ENCODE data around the gene NEUROD4.

The NEUROD4 gene

DNA sequence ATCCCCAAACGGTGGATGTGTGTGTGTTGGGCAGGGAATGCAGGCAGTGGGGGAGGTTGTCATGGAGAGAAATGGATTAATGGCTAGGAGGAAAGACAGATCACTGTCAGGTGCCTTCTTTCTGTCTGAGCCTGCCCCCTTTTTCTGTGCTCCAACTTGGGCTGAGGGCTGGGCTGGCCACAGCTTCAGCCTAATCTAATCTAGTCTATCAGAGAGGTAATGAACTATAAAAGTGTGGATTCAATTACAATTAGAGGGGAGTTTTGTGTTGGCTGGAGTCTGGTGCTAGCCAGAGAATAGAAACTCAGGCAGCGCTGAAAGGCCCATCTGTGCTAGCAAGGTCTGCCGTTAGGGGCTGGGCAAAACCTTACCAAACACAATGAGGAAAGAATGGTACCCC, 41.2 kb downstream of the NEUROD4 start:
- DNase-seq (ENCODE audit: low spot score), result no peak

DNA sequence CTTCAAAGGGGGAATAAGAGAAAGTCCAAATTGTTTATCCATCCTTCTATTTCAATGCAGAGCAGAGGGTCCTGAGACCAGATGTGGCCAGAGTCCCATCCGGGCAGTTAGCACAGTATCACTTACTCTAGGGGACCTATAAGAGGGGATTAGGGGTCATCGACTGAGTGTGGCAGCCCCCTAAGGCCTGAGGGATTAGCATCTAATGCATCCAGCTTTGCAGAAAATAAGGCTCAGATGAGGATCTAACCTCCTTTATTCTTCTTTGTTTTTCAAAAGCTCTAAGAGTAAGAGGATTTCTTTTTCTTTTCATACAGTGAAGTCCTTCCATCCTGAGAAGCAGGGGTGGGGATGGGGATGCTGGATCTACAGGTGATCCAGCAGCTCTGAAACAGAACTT, 43.5 kb downstream of the NEUROD4 start:
- DNase-seq (ENCODE audit: low spot score), result no peak

DNA sequence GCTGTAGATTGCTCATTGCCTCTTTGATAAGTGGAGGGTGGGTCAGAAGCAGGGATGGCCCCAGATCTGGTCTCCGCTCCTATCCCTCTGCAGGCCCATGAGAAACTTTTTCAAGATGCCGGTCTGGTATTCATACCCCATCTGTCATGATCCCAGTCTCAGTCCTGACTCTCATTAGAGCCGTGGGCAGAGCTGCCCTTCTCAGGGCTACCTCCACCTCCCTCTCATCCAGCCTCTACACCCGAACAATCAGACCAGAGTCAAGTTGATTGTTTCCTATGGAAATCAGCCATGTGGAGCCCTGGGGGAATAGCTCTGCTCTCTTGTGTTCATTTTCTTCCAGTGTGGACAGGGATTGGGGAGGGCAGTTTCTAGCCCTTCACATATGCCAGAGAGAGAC, 45.8 kb downstream of the NEUROD4 start:
- no peak for DNase-seq (ENCODE audit: low spot score)

DNA sequence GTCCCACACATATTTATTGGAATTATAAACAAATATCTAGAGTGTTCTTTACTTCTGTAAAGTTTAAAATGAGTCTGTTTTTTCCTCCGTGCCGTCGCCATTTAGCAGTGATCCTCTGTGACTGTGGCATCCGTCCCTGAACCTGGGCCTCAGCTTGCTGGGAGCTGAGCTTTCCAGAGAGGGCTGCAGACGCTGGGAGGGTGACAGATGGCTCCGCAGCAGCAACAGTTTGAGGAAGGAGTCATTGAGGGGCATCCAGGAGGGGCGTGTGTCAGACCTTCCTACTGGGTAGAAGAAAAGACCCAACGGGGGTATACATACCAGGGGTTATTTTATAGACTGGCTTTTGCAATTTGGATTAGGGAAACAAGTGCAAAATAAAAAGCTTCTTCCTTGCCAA, 47.9 kb downstream of the NEUROD4 start:
- no peak for DNase-seq (ENCODE audit: low spot score)

DNA sequence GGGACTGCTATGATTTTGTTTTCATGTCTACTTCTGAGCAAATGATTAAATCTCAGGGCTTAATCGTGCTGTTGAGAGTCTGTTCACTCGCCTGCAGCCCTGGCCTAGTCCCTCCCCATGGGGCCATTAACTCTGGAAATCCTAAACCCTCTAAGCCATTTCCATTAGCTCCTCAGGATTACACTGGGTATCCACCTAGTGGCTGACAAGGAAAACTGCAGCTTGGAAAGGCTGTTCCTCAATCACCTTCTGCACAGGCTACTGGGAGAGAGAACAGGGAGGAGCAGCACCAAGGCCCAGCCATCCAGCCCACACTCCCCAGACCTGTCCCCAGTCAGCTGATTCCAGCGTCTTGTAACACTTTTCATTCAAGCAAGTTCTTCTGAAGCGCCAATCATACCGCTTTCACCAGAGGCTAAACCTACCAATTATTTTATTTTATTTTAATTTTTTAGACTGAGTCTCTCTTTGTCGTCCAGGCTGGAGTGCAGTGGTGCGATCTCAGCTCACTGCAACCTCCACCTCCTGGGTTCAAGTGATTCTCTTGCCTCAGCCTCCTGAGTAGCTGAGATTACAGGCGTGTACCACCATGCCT, 48.7 kb downstream of the NEUROD4 start:
- DNase-seq (ENCODE audit: low spot score), result peak; percentile 47

DNA sequence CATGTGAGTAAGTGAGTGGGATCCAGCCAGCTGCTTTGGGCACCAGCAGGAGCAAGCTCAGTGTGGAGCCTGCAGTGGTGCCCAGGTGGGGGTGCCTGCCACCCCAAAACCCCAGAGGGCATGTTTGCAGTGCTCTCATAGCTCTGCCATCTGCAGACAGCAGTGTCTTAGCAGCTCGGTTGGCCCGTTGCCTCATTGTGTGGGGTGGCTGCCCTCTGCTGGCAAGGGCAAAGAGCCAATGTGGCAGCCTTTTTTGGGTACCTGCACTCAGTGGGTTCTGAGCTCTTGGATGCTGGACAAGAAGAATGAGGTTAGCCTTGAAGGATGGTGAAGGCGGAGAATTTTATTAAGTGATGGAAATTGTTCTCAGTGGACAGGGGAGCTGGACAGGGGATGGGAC, 52.3 kb downstream of the NEUROD4 start:
- DNase-seq (ENCODE audit: low spot score), result peak; percentile 77

DNA sequence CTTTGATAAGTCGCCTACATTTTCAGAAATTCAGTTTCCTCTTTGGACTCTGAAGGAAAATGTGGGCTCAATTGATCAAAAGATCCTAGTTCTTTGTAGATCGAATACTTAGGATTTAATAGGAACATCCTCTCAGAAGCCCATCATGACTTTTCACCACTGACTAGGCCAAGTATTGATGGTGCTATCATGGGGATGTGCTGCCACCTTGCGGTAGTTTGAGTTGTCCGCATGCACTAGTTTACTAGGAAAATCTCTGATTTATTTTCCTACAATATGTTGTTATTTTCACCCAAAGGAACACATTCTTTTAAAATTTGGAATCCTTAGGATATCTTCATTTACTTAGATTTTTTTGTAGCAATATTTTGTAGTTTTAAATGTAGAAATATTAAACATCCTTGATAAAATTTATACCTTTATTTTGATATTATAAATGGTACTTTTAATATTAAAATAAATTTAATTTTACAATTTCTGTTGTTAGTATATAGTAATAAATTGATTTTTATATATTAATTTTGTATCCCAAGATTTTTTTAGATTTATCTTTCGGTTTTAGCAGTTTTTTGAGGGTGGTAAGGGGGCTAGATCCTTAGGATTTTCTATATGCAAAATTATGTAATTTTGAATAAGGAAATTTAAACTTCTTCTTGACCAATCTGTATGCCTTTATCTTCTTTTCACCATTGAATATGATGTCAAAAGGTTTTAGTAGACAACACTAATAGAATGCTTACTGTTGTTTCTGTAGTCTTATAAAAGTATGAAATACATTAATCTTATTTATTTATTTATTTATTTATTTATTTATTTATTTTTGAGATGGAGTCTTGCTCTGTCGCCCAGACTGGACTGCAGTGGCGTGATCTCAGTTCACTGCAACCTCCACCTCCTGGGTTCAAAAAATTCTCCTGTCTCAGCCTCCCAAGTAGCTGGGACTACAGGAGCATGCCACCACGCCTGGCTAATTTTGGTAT, 53.6 kb downstream of the NEUROD4 start:
- peak; percentile 73 for DNase-seq (ENCODE audit: low spot score)

DNA sequence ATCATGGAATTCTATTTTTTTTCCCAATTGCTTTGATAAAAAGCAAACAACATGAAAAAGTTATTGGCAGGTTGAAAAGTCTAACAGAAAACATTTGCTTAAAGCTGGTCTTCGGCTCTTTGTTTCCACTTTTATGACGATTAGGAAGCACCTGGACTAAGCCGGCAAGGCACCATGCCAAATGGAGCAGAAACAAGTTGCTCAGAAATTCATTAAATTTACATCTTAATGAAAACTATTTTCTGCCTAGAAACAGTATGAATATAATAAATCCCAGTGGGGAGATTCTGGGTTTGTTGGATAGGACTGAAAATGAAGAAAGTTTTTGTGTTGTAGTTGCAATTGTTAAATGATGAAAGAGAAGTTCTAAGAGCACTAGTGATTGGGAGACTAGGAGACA, 55.0 kb downstream of the NEUROD4 start:
- DNase-seq (ENCODE audit: low spot score), result no peak

All from CD4-positive, alpha-beta T cell treated with Interleukin-15 for 4 hours (primary cell).